ENCODE measurements around the gene CES5A.
"Not testable (repeated sequence)": the region's sequence is repeated elsewhere in the genome, so short reads cannot be mapped to it uniquely, and the experiment has no call there.

CES5A gene

DNA sequence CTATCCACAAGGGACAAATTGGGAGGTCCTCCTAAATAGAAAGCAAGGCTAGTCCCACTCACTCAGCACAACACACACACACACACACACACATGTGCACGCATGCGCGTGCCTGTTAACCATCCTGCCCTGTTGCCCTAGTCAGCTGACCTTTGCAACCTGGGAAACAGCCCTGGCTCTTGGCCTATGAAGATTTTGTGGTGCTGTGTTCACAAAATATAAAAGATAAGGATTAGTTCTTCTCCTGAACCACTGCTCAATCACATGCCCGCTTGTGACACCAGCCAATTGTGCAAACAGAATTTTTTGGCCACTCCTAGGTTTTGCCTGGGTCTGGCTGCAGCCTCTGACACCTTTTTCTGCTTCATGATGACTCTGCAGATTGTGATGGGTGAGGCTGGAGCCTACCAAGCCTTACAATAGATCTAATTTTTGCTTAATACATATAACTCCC lies 39.0 kb downstream of the CES5A start:
- no peaks in the 10 kb centered on the region for H3K36me3 ChIP-seq (ENCODE audit: control insufficient read depth, insufficient read depth, low read length)
- H3K27ac ChIP-seq: no peak overlapping the region
- no peak overlapping the region for H3K9ac ChIP-seq
- H2AFZ ChIP-seq: no peak overlapping the region
- no peaks in the 10 kb centered on the region for H3K27me3 ChIP-seq (ENCODE audit: control insufficient read depth, insufficient read depth, low read length)
- no peaks in the 10 kb centered on the region for H3K4me1 ChIP-seq
- H3K4me3 ChIP-seq (ENCODE audit: low read depth, low read length): no peak overlapping the region
- no peaks in the 10 kb centered on the region for H3K79me2 ChIP-seq
- TF ChIP-seq, protein P1, sequence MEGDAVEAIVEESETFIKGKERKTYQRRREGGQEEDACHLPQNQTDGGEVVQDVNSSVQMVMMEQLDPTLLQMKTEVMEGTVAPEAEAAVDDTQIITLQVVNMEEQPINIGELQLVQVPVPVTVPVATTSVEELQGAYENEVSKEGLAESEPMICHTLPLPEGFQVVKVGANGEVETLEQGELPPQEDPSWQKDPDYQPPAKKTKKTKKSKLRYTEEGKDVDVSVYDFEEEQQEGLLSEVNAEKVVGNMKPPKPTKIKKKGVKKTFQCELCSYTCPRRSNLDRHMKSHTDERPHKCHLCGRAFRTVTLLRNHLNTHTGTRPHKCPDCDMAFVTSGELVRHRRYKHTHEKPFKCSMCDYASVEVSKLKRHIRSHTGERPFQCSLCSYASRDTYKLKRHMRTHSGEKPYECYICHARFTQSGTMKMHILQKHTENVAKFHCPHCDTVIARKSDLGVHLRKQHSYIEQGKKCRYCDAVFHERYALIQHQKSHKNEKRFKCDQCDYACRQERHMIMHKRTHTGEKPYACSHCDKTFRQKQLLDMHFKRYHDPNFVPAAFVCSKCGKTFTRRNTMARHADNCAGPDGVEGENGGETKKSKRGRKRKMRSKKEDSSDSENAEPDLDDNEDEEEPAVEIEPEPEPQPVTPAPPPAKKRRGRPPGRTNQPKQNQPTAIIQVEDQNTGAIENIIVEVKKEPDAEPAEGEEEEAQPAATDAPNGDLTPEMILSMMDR (IDR thresholded peaks at IDR 0.05): no peak
- no peak overlapping the region for H3K4me2 ChIP-seq (ENCODE audit: low read length)
- H3K9me3 ChIP-seq (ENCODE audit: control insufficient read depth, low read length): no peaks in the 10 kb centered on the region

DNA sequence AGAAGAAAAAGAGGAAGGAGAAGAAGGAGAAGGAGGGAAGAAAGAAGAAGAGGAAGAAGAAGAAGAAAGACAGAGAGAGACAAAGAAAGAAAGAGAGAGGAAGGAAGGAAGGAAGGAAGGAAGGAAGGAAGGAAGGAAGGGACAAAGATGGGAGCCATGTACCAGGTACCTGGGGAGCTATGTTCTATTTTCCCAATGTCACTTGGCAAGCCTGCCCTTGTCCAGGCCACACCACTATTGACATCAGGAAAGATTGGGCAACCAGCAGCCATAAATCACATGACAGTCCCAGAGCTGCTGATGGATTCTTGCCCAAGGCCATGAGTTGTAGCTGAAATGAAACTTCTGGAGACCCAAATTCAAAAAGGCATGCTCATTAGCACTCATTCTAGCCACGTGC lies 39.6 kb downstream of the CES5A start:
- no peaks in the 10 kb centered on the region for H3K79me2 ChIP-seq
- H3K9ac ChIP-seq: no peak overlapping the region
- no peaks in the 10 kb centered on the region for H3K36me3 ChIP-seq (ENCODE audit: control insufficient read depth, insufficient read depth, low read length)
- no peaks in the 10 kb centered on the region for H3K4me1 ChIP-seq
- H3K4me2 ChIP-seq (ENCODE audit: low read length): no peak overlapping the region
- H3K27ac ChIP-seq: no peak overlapping the region
- no peak overlapping the region for H2AFZ ChIP-seq
- TF ChIP-seq, protein P1 (IDR thresholded peaks at IDR 0.05): no peak
- no peak overlapping the region for H3K4me3 ChIP-seq (ENCODE audit: low read depth, low read length)
- H3K9me3 ChIP-seq (ENCODE audit: control insufficient read depth, low read length): no peaks in the 10 kb centered on the region
- no peaks in the 10 kb centered on the region for H3K27me3 ChIP-seq (ENCODE audit: control insufficient read depth, insufficient read depth, low read length)

DNA sequence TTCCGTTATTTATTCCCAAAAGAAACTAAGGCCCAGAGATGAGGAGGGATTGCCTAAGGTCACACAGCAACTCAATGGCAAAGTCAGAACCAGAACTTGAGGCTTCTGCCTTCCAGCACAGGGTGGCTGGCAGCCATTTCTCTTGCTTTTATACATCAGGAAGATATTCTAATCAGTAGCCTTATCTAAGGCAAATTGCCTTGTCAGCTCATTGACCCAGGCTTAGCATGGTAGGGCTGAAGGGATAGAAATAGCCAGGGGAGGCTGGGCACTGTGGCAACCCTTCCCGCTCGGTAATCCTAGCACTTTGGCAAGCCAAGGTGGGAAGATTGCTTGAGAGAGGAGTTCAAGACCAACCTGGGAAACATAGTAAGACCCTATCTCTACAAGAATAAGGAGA lies 40.0 kb downstream of the CES5A start:
- not testable (repeated sequence) for H3K4me2 ChIP-seq (ENCODE audit: low read length); H3K36me3 ChIP-seq (ENCODE audit: control insufficient read depth, insufficient read depth, low read length); H3K9me3 ChIP-seq (ENCODE audit: control insufficient read depth, low read length); H3K4me1 ChIP-seq; H3K27ac ChIP-seq; H2AFZ ChIP-seq; H3K4me3 ChIP-seq (ENCODE audit: low read depth, low read length); H3K27me3 ChIP-seq (ENCODE audit: control insufficient read depth, insufficient read depth, low read length); H3K79me2 ChIP-seq; H3K9ac ChIP-seq

DNA sequence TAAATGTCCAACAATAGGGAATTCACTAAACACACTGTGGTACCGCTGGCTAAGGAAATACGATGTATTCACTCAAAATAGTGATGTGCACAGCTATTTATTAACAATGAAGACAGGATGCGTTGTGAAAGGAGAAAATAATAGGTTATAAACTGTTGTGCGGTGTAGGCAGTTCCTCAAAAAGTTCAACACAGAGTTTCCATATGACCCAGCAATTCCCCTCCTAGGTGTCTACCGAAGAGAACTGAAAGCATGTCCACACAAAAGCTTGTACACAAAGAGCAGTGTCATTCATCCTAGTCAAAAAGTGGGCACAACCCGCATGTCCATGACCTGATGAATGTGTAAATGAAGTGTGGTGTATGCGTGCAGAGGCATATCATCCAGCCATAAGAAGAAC lies 41.1 kb downstream of the CES5A start:
- Histone ChIP-seq H3K4me1 (no peaks in the 10 kb centered on the region), H3K9me3 (ENCODE audit: control insufficient read depth, low read length) (no peaks in the 10 kb centered on the region), H3K4me3 (ENCODE audit: low read depth, low read length) (no peak overlapping the region), H3K27ac (no peak overlapping the region), H3K79me2 (no peaks in the 10 kb centered on the region), H2AFZ (no peak overlapping the region), H3K27me3 (ENCODE audit: control insufficient read depth, insufficient read depth, low read length) (no peaks in the 10 kb centered on the region), H3K9ac (no peak overlapping the region), H3K36me3 (ENCODE audit: control insufficient read depth, insufficient read depth, low read length) (no peaks in the 10 kb centered on the region), H3K4me2 (ENCODE audit: low read length) (no peak overlapping the region)
- TF ChIP-seq, protein P1 (IDR thresholded peaks at IDR 0.05): no peak

DNA sequence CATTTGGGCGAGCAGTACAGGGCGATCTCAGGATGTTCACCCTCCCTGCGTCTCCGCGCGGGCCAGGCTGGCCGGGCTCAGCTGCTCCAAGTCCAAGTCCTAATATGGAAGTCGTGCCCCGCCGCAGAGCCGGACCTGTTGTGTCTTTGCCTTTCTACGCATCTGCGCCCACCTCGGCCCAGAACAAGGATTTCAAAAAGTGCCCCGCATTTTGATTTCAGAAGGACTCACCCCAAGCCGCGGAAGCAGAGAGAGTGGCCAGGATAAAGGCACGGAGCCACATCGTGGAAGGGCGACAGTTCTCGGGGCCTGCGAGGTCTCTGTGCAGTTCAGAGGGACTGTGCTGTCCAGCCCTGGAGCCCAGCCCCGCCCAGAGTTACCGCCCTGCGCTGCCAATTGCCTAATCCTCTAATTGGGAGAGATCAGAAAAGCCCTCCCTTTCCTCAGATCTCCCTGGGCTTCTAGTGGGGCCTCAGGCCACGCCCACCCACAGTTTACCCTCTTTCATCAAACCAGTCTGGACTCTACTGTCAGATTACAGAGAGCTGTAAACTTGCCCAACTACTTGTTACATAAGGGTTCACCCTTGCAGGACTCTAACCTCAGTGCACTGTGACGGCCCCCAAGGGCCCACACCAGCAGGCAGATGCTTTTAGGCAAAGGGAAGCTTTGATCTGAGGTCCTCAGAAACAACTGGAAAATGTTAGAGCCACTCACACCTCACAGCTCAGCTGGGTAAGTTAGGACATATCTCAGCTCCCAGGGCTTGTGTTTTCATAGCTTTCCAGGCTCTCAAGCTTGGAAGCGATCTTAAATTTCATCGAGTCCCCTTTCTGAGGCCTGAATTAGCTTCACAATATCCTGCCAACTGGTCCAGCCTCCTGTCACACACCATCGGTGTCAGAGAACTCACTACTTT lies 42.1 kb downstream of the CES5A start, which contains the start of gene CES1:
TSS of gene CES1 (minus strand) at position 324 of the 919 bp plus-strand sequence. CDS start at position 283, 41 bp downstream.
- Histone ChIP-seq H3K9ac (no peak within 1 kb of the TSS), H3K27me3 (ENCODE audit: control insufficient read depth, insufficient read depth, low read length) (no peaks in the 10 kb centered on the region), H3K9me3 (ENCODE audit: control insufficient read depth, low read length) (no peaks in the 10 kb centered on the region), H3K4me1 (no peaks in the 10 kb centered on the region), H3K79me2 (no peaks in the 10 kb centered on the region), H3K4me2 (ENCODE audit: low read length) (no peak within 1 kb of the TSS), H3K27ac (no peak within 1 kb of the TSS), H3K4me3 (ENCODE audit: low read depth, low read length) (no peak within 1 kb of the TSS), H3K36me3 (ENCODE audit: control insufficient read depth, insufficient read depth, low read length) (no peaks in the 10 kb centered on the region), H2AFZ (no peak within 1 kb of the TSS)
- TF ChIP-seq, protein P1 (IDR thresholded peaks at IDR 0.05): no peak
